BJ (cell line): Measurements from ENCODE around the gene TLX3. TPM values are rescaled to one million over a fixed set of nuclear protein-coding genes. Genes with fewer than 3 reads are reported as not detected.

ENCODE experiments used
- CTCF ChIA-PET: fragments of 350-600 bp; formaldehyde crosslinking; extraction: SDS; loops from one replicate; lab custom pipeline; 2021; ENCODE audit warnings: antibody characterized with exemption, inconsistent platforms; lab: Yijun Ruan, JAX
- POLR2A ChIA-PET: fragments of 300-600 bp; sonication (Branson Sonifier 250); formaldehyde crosslinking; extraction: SDS; loops from one replicate; lab custom pipeline; 2021; ENCODE audit warnings: antibody characterized with exemption; lab: Charles Lee
- DNase-seq: peaks from one replicate; pipeline ENCODE4 v3.0.0-alpha.2; 2011; ENCODE audit warnings: low read depth
- H3K27me3 ChIP-seq: 2 replicates; pipeline ENCODE4 v1.6.0; 2011; ENCODE audit warnings: low read length; ENCODE audit not compliant: control insufficient read depth, insufficient read depth
- H3K36me3 ChIP-seq: 2 replicates; pipeline ENCODE4 v1.5.1; 2011; ENCODE audit warnings: low read length; ENCODE audit not compliant: control insufficient read depth, insufficient read depth
- H3K4me3 ChIP-seq: 2 replicates; pipeline ENCODE4 v1.5.1; 2011; ENCODE audit warnings: low read depth, mild to moderate bottlenecking, control low read depth, low read length
- CTCF ChIP-seq: IDR thresholded peaks from 2 replicates; pipeline ENCODE4 v1.5.1; 2011; ENCODE audit warnings: low read depth, mild to moderate bottlenecking, control low read depth, inconsistent platforms, low read length, moderate library complexity; ENCODE audit not compliant: insufficient read depth
- polyA plus RNA-seq: library from polyadenylated mRNA; depleted of rRNA; stranded (reverse); fragments of >200 nt; gene quantifications from 2 replicates; pipeline ENCODE4 v1.2.3, GENCODE V29; 2011

TLX3 gene
- polyA plus RNA-seq, 1 experiment, result not detected

DNA sequence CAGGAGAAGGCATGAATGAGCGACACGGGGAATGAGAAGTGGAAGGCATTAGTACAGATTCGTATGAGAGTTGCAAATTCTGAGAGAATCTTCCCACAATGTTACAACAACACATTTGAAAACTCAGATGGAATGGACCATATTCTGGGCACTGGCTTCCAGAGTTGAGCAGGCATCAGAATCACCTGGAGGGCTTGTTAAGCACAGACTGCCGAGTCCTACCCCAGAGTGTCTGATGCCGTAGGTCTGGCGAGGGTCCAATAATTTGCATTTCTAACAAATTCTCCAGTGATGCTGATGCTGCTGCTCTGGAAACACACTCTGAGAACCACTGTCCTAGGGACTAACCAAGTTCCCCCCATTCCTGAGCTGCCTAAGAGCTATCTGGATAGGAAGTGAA is 2.9 kb upstream of the TLX3 start:
- DNase-seq, result no peak
- TF ChIP-seq CTCF, result no peak
- ChIA-PET CTCF (interaction anchor here (1.0 kb wide), 2 partner anchors 34 to 99 kb away, joined by 3 to 4 read pairs; no protein-coding TSS in a partner anchor), POLR2A (no interaction called here)
- Histone ChIP-seq H3K36me3 (no peaks in the 10 kb centered on the region), H3K27me3 (peaks cover 59% of the 10 kb centered on the region), H3K4me3 (no peak overlapping the region)

DNA sequence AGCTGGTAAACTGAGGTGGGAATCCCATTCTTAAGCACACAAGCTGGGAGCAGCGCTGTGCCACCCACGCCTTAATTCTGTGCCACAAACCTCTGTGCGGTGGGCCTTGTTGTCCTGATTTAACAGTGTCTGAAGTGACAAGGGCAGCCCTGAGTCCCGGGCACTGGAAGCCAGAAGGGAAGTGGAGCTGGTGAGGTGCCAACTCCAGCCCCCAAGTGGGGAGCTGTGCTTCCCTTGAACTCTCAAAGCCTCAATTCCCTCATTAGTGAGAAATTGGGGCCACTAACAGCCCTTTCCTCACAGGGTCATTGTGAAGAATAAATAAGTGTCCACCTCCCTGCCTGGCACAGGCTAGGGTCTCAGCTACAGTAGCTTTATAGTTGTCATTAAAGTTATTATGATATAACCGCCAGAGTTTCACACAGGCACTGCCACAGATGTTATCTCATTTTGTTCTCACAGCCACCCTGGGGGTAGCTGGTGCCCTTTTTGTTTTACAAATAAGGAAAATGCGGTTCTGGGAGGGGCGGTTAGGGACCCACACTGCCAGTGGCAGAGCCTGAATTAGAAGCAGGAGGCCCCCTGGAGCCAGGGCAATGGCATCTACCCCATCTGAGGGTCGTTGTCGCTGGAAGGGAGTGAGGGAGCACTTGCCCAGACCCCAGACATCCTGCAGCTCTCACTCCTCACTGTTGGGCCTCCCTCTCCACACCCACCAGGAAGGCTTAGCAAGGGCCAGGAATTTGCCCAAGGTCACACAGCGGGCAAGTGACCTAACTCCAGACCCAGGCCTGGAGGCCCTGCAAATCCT is 2.1 kb upstream of the TLX3 start:
- Histone ChIP-seq H3K27me3 (peaks cover 62% of the 10 kb centered on the region), H3K4me3 (no peak overlapping the region), H3K36me3 (no peaks in the 10 kb centered on the region)
- no peak for DNase-seq
- CTCF ChIA-PET, result interaction anchor here (0.8 to 1.0 kb wide), 3 partner anchors 13 to 100 kb away, joined by 3 to 4 read pairs (median 3); no protein-coding TSS in a partner anchor
- POLR2A ChIA-PET, result no interaction called here
- TF ChIP-seq CTCF, result no peak

GRCh38 chr5:171307789-171308452 is 1.1 kb upstream of the TLX3 start:
- TF ChIP-seq CTCF, result no peak
- no peaks in the 10 kb centered on the region for H3K36me3 ChIP-seq
- CTCF ChIA-PET, result interaction anchor here (1.2 kb wide), 1 partner anchor 100 kb away, joined by 3 read pairs; no protein-coding TSS in a partner anchor
- no peak for DNase-seq
- no peak overlapping the region for H3K4me3 ChIP-seq
- POLR2A ChIA-PET, result no interaction called here
- H3K27me3 ChIP-seq, result peaks cover 69% of the 10 kb centered on the region

- CTCF ChIA-PET, result interaction anchor here (0.6 to 1.0 kb wide), 2 partner anchors 22 to 23 kb away, joined by 3 read pairs; no protein-coding TSS in a partner anchor
- Histone ChIP-seq H3K27me3 (peaks cover 78% of the 10 kb centered on the region), H3K36me3 (no peaks in the 10 kb centered on the region), H3K4me3 (no peak overlapping the region)
- POLR2A ChIA-PET, result no interaction called here
- no peak for TF ChIP-seq CTCF
- no peak for DNase-seq
Measured at GRCh38 chr5:171309276-171310211, 496 bp downstream of the TLX3 start.
